CD14-positive monocyte (primary cell): ENCODE results near the gene ATP5F1D. TPM values are rescaled to one million over a fixed set of nuclear protein-coding genes. Genes with fewer than 3 reads are reported as not detected.

Experiments
- DNase-seq, 3 donors: peaks; one replicate each; pipeline ENCODE4 v3.0.0-alpha.2; 2011 to 2022
- H2AFZ ChIP-seq: 2 replicates; pipeline ENCODE4 v1.6.0; 2012; ENCODE audit warnings: mild to moderate bottlenecking, low read depth, low read length, inconsistent platforms; ENCODE audit not compliant: insufficient read depth, poor library complexity, severe bottlenecking
- H3K27ac ChIP-seq, 2 donors: 1 replicate in 1 of 2; 2 replicates in 1 of 2; pipeline ENCODE4 v1.5.1; 2012 to 2013; ENCODE audit warnings: low read length in 2 of 2, control low read depth in 1 of 2, inconsistent platforms in 1 of 2, low read depth in 1 of 2, mild to moderate bottlenecking in 1 of 2
- H3K27me3 ChIP-seq, 2 donors: one replicate each; pipeline versions ENCODE4 v1.6.0 to v1.6.1; 2011 to 2013; ENCODE audit warnings: low read length in 2 of 2; ENCODE audit not compliant: control insufficient read depth in 2 of 2, insufficient read depth in 2 of 2
- H3K36me3 ChIP-seq, 2 donors: replicated peaks in 1 of 2; 1 replicate in 1 of 2; 2 replicates in 1 of 2; pipeline versions ENCODE4 v1.5.1 to v1.6.1; 2012 to 2013; ENCODE audit warnings: low read length in 2 of 2, control low read depth in 1 of 2, inconsistent platforms in 1 of 2, mild to moderate bottlenecking in 1 of 2; ENCODE audit not compliant: insufficient read depth in 2 of 2, control insufficient read depth in 1 of 2
- H3K4me1 ChIP-seq, 2 donors: 1 replicate in 1 of 2; 2 replicates in 1 of 2; pipeline versions ENCODE4 v1.5.1 to v1.6.1; 2012 to 2013; ENCODE audit warnings: low read length in 2 of 2, control low read depth in 1 of 2, inconsistent platforms in 1 of 2, mild to moderate bottlenecking in 1 of 2, moderate library complexity in 1 of 2; ENCODE audit not compliant: insufficient read depth in 2 of 2, control insufficient read depth in 1 of 2
- H3K4me2 ChIP-seq: replicated peaks from 2 replicates; pipeline ENCODE3; 2012; ENCODE audit warnings: low read length, moderate library complexity, mild to moderate bottlenecking; ENCODE audit not compliant: poor library complexity, severe bottlenecking; ENCODE audit errors: extremely low read depth
- H3K4me3 ChIP-seq, 3 experiments: fragments of 200-600 bp in 1 of 3; sonication (generic) in 1 of 3; replicated peaks in 1 of 3; 1 replicate in 2 of 3; 2 replicates in 1 of 3; pipeline ENCODE4 v1.5.1; 2011 to 2013; ENCODE audit warnings: low read length in 3 of 3, mild to moderate bottlenecking in 3 of 3, control low read depth in 2 of 3, low read depth in 2 of 3, inconsistent platforms in 1 of 3, moderate library complexity in 1 of 3
- H3K79me2 ChIP-seq: 2 replicates; pipeline ENCODE4 v1.6.0; 2012; ENCODE audit warnings: mild to moderate bottlenecking, control low read depth, inconsistent platforms, low read length, moderate library complexity; ENCODE audit not compliant: insufficient read depth
- H3K9ac ChIP-seq: 2 replicates; pipeline ENCODE4 v1.6.0; 2017; ENCODE audit warnings: low read length, mild to moderate bottlenecking; ENCODE audit not compliant: insufficient read depth, poor library complexity, severe bottlenecking
- H3K9me3 ChIP-seq, 2 donors: replicated peaks in 1 of 2; 1 replicate in 1 of 2; 2 replicates in 1 of 2; pipeline versions ENCODE4 v1.5.1 to v1.6.1; 2012 to 2013; ENCODE audit warnings: low read length in 2 of 2, control low read depth in 1 of 2; ENCODE audit not compliant: control insufficient read depth in 1 of 2, insufficient read depth in 1 of 2
- H4K20me1 ChIP-seq: 2 replicates; pipeline ENCODE4 v1.6.0; 2012; ENCODE audit warnings: mild to moderate bottlenecking, low read length, control low read depth, moderate library complexity; ENCODE audit not compliant: insufficient read depth
- H3K27ac Mint-ChIP-seq, 7 donors: one replicate each; pipeline ENCODE4 v1.8.0; 2020; ENCODE audit warnings: mild to moderate bottlenecking in 7 of 7, mixed read lengths in 7 of 7, moderate library complexity in 6 of 7, inconsistent platforms in 2 of 7
- H3K27me3 Mint-ChIP-seq, 3 donors: one replicate each; pipeline ENCODE4 v1.8.0; 2021 to 2022; ENCODE audit warnings: low read depth in 3 of 3, mild to moderate bottlenecking in 3 of 3, mixed read lengths in 3 of 3, moderate library complexity in 3 of 3, inconsistent platforms in 1 of 3
- H3K36me3 Mint-ChIP-seq, 2 donors: one replicate each; pipeline ENCODE4 v1.8.0; 2020; ENCODE audit warnings: mixed read lengths in 2 of 2, inconsistent platforms in 1 of 2, mild to moderate bottlenecking in 1 of 2
- H3K4me1 Mint-ChIP-seq: one replicate; pipeline ENCODE4 v1.8.0; 2020; ENCODE audit warnings: mild to moderate bottlenecking, mixed read lengths
- H3K4me3 Mint-ChIP-seq, 2 donors: one replicate each; pipeline ENCODE4 v1.8.0; 2020; ENCODE audit warnings: mild to moderate bottlenecking in 2 of 2, mixed read lengths in 2 of 2, moderate library complexity in 1 of 2
- H3K9me3 Mint-ChIP-seq, 7 donors: one replicate each; pipeline ENCODE4 v1.8.0; 2020 to 2022; ENCODE audit warnings: mixed read lengths in 7 of 7, mild to moderate bottlenecking in 6 of 7, moderate library complexity in 6 of 7, inconsistent platforms in 2 of 7
- WGBS: methylation state at CpG from one replicate; pipeline ENCODE4 v1.1.5; 2013; ENCODE audit warnings: missing lambda C conversion rate; ENCODE audit not compliant: insufficient coverage; 5-methylcytosine and 5-hydroxymethylcytosine counted together
- intact Hi-C, 2 donors: fragments of 100-400 bp; cut with micrococcal nuclease; formaldehyde crosslinking; loops; one replicate each; pipeline versions ENCODE4 v1.15.0 to v1.15.1; 2023
- polyA plus RNA-seq, 3 donors: library from polyadenylated mRNA; depleted of rRNA in 1 of 3; unstranded in 2 of 3; stranded (reverse) in 1 of 3; fragments of 300-500 nt in 2 of 3; fragments of >200 nt in 1 of 3; fragmentation: Illumina TruSeq in 2 of 3; gene quantifications; 1 replicate in 2 of 3; 2 replicates in 1 of 3; pipeline ENCODE4 v1.2.3, GENCODE V29; 2012 to 2021
- TF ChIP-seq, protein P1 (sequence below): fragments of 200-600 bp; IDR thresholded peaks from one replicate; pipeline ENCODE4 v1.8.0; 2022; ENCODE audit warnings: antibody characterized with exemption, mild to moderate bottlenecking

ATP5F1D gene
- polyA plus RNA-seq, 3 donors, result 122 to 160 (median 143) TPM

DNA sequence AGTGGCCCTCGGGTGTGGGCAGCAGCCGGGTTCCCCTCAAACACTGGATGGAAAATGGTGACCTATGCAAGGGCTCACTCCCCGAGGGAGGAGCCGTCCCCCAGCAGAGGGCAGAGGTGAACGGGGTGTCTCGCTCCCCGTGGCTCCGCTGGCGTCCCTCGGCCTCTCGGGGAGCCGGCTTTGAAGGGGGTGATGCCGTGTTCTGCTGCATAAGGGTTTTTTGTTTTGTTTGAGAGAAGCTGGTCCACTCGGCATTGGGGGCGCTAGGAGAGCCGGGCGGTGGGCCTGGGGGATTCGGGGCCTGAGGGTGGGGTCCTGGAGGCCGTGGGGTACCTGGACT is 48.1 kb downstream of the ATP5F1D start:
- 86% methylated on average over 18 of the region's 19 CpGs for WGBS
- peaks cover 5% of the 10 kb centered on the region for H3K4me1 Mint-ChIP-seq
- H4K20me1 ChIP-seq, result no peaks in the 10 kb centered on the region
- H3K27me3 ChIP-seq, result peaks cover 14 to 44% of the 10 kb centered on the region in 2 donors
- H3K9me3 ChIP-seq, result peaks cover 0 to 10% of the 10 kb centered on the region in 2 donors
- no peak for DNase-seq
- no peaks in the 10 kb centered on the region for H3K4me1 ChIP-seq
- no peak overlapping the region for H3K4me2 ChIP-seq
- no peaks in the 10 kb centered on the region for H3K79me2 ChIP-seq
- no peak overlapping the region for H3K4me3 ChIP-seq
- peaks cover 0 to 13% (median 5%) of the 10 kb centered on the region in 7 donors for H3K9me3 Mint-ChIP-seq
- H3K4me3 Mint-ChIP-seq, result no peak overlapping the region
- no peaks in the 10 kb centered on the region for H3K36me3 ChIP-seq
- H3K27ac ChIP-seq, result no peak overlapping the region
- H3K27ac Mint-ChIP-seq, result no peak overlapping the region
- H2AFZ ChIP-seq, result no peak overlapping the region
- intact Hi-C loops, result no loop called here
- H3K27me3 Mint-ChIP-seq, result peaks cover 29 to 68% (median 46%) of the 10 kb centered on the region in 3 donors
- H3K36me3 Mint-ChIP-seq, result peaks cover 0 to 4% of the 10 kb centered on the region in 2 donors
- TF ChIP-seq, protein P1, sequence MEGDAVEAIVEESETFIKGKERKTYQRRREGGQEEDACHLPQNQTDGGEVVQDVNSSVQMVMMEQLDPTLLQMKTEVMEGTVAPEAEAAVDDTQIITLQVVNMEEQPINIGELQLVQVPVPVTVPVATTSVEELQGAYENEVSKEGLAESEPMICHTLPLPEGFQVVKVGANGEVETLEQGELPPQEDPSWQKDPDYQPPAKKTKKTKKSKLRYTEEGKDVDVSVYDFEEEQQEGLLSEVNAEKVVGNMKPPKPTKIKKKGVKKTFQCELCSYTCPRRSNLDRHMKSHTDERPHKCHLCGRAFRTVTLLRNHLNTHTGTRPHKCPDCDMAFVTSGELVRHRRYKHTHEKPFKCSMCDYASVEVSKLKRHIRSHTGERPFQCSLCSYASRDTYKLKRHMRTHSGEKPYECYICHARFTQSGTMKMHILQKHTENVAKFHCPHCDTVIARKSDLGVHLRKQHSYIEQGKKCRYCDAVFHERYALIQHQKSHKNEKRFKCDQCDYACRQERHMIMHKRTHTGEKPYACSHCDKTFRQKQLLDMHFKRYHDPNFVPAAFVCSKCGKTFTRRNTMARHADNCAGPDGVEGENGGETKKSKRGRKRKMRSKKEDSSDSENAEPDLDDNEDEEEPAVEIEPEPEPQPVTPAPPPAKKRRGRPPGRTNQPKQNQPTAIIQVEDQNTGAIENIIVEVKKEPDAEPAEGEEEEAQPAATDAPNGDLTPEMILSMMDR, result no peak
- no peak overlapping the region for H3K9ac ChIP-seq

DNA sequence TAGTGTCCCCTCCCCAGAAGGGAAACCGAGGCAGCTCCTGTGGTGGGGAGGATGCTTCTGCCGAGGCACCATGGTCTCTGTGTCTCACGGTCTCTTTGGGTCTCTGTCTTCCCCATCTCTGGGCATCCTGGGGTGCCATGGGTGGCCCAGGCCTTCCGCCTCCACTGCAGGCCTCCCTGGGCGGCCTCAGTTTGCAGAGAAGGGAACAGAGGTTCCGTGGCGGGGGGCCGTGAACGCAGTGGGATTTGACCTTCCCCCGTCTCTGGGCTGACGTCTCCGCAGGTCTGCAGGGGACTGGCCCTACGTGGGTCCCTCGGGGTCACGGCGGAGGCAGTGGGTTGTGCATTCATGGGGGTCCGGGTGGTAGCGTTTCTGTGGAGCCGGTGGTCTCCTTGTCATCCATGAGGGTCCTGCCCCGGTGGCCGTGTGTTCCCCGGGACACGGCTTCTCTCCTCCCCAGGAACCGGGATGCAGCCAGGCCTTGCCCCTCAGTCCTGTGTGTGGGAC is 48.7 kb downstream of the ATP5F1D start:
- peaks cover 0 to 12% (median 4%) of the 10 kb centered on the region in 7 donors for H3K9me3 Mint-ChIP-seq
- Histone ChIP-seq H3K9ac (no peak overlapping the region), H3K79me2 (no peaks in the 10 kb centered on the region), H3K36me3 (no peaks in the 10 kb centered on the region), H3K9me3 (peaks cover 0 to 5% of the 10 kb centered on the region in 2 donors), H3K27ac (no peak overlapping the region), H4K20me1 (no peaks in the 10 kb centered on the region), H3K4me1 (peaks cover 3 to 4% of the 10 kb centered on the region in 2 donors), H3K4me3 (no peak overlapping the region), H3K4me2 (no peak overlapping the region), H2AFZ (no peak overlapping the region), H3K27me3 (peaks cover 10 to 44% of the 10 kb centered on the region in 2 donors)
- no peak for DNase-seq
- H3K27me3 Mint-ChIP-seq, result peaks cover 27 to 68% (median 44%) of the 10 kb centered on the region in 3 donors
- H3K27ac Mint-ChIP-seq, result no peak overlapping the region
- 90% methylated on average over 23 of the region's 24 CpGs for WGBS
- no peak overlapping the region for H3K4me3 Mint-ChIP-seq
- TF ChIP-seq, protein P1, result no peak
- H3K4me1 Mint-ChIP-seq, result peaks cover 10% of the 10 kb centered on the region
- H3K36me3 Mint-ChIP-seq, result no peaks in the 10 kb centered on the region
- intact Hi-C loops, result no loop called here
